Measurements from ENCODE around the gene TCF7L1.
"Not testable (repeated sequence)": the region's sequence is repeated elsewhere in the genome, so short reads cannot be mapped to it uniquely, and the experiment has no call there.

TCF7L1 gene

DNA sequence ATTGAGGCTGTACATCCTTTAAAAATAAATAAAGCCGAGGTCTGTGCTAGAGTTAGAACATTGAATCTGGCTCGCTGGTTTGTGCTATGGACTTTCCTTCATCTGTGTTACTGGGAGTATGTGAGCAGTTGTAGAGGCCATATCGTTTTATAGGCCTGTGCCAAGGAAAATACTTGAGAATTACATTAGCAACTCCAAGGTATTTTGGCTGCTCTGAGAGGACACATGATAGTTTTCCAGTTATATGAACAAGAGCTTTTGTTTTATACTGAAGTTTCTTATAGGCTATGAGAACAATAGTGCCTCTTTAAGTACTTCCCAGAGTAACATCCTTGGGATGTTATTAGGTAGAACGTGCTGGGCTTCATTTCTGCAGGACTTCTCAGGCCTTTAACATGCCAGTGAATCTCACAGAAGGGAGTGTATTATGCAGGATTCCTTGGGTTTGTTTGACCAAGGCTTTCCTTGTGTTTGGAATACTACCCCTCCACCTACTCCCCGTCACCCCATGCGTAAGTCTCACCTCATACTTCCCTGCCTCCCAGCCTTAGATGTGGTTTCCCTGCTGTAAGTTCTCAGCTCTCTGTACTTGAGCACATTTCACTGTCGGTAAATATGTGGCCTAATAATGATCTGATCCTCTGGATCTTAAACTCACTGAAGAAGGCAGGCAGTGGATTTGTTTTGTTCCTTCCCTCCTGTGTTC lies 21.0 kb downstream of the TCF7L1 start:
- no peak overlapping the region for H3K4me3 ChIP-seq (replicated peaks; ENCODE audit: low read depth, low read length)
- TF ChIP-seq, protein P1, sequence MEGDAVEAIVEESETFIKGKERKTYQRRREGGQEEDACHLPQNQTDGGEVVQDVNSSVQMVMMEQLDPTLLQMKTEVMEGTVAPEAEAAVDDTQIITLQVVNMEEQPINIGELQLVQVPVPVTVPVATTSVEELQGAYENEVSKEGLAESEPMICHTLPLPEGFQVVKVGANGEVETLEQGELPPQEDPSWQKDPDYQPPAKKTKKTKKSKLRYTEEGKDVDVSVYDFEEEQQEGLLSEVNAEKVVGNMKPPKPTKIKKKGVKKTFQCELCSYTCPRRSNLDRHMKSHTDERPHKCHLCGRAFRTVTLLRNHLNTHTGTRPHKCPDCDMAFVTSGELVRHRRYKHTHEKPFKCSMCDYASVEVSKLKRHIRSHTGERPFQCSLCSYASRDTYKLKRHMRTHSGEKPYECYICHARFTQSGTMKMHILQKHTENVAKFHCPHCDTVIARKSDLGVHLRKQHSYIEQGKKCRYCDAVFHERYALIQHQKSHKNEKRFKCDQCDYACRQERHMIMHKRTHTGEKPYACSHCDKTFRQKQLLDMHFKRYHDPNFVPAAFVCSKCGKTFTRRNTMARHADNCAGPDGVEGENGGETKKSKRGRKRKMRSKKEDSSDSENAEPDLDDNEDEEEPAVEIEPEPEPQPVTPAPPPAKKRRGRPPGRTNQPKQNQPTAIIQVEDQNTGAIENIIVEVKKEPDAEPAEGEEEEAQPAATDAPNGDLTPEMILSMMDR (IDR thresholded peaks at IDR 0.05; ENCODE audit: low read depth, low read length, missing control alignments) = no peak
- no peak for DNase-seq (ENCODE audit: extremely low read depth, low read depth)

DNA sequence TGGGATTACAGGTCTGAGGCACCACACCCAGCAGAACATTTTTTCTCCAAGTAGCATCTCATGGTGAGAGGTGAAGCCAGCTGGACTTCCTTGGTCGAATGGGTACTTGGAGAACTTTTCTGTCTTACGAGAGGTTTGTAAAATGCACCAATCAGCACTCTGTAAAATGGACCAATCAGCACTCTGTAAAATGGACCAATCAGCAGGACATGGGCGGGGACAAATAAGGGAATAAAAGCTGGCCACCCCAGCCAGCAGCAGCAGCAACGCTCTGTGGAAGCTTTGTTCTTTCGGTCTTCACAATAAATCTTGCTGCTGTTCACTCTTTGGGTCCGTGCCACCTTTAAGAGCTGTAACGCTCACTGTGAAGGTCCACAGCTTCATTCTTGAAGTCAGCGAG lies 21.9 kb downstream of the TCF7L1 start:
- H3K4me3 ChIP-seq (replicated peaks; ENCODE audit: low read depth, low read length); DNase-seq (ENCODE audit: extremely low read depth, low read depth): not testable (repeated sequence)

DNA sequence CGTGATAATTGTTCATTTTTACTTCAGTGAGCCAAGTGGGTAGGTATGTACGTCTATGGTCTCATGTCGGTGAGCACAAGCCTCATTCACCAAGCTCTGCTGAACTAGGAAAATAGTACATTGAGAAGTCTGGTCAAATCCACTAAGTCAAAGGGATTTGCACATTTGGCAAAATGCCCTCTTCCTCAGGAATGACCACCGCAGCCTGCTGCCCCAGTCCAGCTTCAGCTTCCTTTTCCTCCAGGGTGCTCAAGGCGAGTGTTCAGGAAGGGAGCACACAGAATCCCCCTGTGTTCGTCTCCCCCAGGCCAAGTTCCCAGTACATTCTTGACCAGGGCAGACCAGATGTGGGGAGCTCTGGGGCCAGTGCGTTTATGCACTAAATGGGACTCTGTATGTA lies 23.0 kb downstream of the TCF7L1 start:
- TF ChIP-seq, protein P1 (IDR thresholded peaks at IDR 0.05; ENCODE audit: low read depth, low read length, missing control alignments) = no peak
- no peak for DNase-seq (ENCODE audit: extremely low read depth, low read depth)
- H3K4me3 ChIP-seq (replicated peaks; ENCODE audit: low read depth, low read length) = no peak overlapping the region

DNA sequence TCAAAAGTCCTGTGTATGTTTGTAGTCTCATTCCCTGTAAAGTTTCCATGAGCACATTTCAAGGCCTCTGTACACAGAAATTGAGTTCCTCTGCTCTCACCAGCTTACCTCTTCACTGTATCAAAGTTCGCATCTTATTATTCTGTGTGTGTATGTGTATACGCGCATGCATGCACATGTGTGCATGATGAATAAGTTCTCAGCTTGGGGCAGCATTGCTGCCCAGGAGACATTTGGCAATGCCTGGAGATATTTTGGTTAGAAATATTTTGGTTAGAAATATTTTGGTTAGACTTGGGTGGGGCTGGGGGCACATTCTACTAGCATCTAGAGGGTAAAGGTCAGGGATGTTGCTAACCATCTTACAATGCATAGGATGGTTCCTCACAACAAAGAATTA lies 23.4 kb downstream of the TCF7L1 start:
- no peak for DNase-seq (ENCODE audit: extremely low read depth, low read depth)

DNA sequence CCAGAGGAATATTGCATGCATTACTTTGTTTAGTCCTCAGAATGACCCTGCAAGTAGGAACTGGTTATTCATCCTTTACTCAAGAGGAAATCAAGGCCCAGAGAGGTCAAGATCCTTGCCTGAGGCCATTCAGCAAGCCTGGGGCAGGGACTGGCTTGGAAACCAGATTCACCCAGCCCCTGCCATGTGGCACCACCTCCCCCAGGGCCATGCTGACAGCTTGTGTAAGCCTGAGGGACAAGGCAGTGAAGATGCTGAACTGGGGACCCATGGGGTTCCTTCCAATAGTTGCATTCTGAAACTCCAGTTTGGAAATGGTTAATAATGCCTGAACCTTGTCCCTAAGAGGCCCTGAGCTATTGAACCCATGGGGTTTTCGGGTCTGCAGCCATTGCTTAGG lies 24.2 kb downstream of the TCF7L1 start:
- no peak for DNase-seq (ENCODE audit: extremely low read depth, low read depth)

More for the DNA sequence above, 23.4 kb downstream of the TCF7L1 start:
- TF ChIP-seq, protein P1 (IDR thresholded peaks at IDR 0.05; ENCODE audit: low read depth, low read length, missing control alignments) = no peak
- no peak overlapping the region for H3K4me3 ChIP-seq (replicated peaks; ENCODE audit: low read depth, low read length)

DNA sequence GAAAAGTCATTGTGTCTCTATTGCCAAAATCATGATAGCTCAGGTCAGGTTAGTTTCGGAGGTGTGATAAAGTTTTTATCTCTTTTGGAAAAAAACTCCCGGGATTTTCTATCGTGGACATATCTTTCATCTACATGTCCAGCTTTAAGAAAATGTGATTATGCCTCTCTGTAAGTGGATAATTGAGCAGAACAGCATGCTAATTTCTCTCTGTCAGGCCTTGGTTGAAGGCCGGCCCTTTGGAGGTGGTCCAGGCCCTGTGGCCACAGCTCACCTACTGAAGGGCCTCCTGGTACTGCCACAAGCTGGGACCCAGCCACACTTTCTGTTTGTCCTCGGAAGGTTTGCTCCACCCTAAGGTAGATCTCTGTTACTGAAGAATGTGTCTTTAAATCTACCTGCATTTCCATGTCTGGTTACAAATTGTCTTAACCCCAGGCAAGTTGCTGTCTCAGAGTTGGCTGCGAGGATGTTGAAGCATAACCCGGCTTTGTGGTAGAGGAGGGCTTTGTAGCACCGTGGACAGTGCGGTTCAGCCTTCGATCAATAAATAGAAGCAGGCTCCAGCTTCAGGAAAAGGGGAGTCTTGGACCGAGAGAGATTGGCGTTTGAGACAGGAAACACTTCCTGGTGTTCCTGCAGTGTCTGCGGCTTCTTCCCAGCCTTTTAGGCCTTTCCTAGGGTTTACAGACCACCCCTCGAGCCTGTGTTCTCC lies 25.5 kb downstream of the TCF7L1 start:
- TF ChIP-seq, protein P1 (IDR thresholded peaks at IDR 0.05; ENCODE audit: low read depth, low read length, missing control alignments) = no peak
- DNase-seq (ENCODE audit: extremely low read depth, low read depth) = no peak
- H3K4me3 ChIP-seq (replicated peaks; ENCODE audit: low read depth, low read length) = no peak overlapping the region

More for the DNA sequence above, 24.2 kb downstream of the TCF7L1 start:
- TF ChIP-seq, protein P1 (IDR thresholded peaks at IDR 0.05; ENCODE audit: low read depth, low read length, missing control alignments) = no peak
- no peak overlapping the region for H3K4me3 ChIP-seq (replicated peaks; ENCODE audit: low read depth, low read length)

DNA sequence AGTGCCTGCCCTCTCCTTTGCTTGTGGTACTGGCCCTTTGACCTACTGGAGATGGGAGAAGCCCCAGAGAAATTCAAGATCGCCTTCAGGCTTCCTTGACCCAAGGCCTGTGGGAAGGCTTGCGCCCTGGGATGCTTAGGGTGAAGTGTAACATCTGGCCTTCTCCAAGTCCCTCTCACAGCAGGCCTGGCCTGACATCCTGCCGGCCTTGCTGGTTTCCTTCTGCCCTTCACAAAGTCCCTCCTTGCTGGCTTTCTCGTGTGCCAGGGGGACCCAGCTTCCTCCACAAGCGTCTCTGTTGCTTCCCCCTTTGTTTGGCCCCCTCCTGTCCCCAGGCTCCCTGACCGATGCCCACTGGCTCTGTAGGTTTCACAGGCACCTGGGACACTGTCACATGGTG lies 26.4 kb downstream of the TCF7L1 start:
- no peak overlapping the region for H3K4me3 ChIP-seq (replicated peaks; ENCODE audit: low read depth, low read length)
- TF ChIP-seq, protein P1 (IDR thresholded peaks at IDR 0.05; ENCODE audit: low read depth, low read length, missing control alignments) = no peak
- no peak for DNase-seq (ENCODE audit: extremely low read depth, low read depth)
